Activated naive CD4-positive, alpha-beta T cell treated with anti-CD3 and anti-CD28 coated beads, Interleukin-2, amount 10 ng/mL, durations not matched to agents 5 hours and 36 hours (primary cell): ENCODE results near the gene USP32. TPM values are rescaled to one million over a fixed set of nuclear protein-coding genes. Genes with fewer than 3 reads are reported as not detected.

ENCODE experiments used
- total RNA-seq, 2 experiments: library from RNA; stranded (reverse); gene quantifications; one replicate each; pipeline ENCODE4 v1.2.3, GENCODE V29; 2021

Gene USP32
- total RNA-seq: 10 to 100 TPM; 36.3 to 39.9 TPM

GRCh38 chr17:60392042-60392844 is at the start of gene USP32:
TSS of gene USP32 (minus strand) at chr17:60392133. CDS start at chr17:60391939, 194 bp downstream.

DNA sequence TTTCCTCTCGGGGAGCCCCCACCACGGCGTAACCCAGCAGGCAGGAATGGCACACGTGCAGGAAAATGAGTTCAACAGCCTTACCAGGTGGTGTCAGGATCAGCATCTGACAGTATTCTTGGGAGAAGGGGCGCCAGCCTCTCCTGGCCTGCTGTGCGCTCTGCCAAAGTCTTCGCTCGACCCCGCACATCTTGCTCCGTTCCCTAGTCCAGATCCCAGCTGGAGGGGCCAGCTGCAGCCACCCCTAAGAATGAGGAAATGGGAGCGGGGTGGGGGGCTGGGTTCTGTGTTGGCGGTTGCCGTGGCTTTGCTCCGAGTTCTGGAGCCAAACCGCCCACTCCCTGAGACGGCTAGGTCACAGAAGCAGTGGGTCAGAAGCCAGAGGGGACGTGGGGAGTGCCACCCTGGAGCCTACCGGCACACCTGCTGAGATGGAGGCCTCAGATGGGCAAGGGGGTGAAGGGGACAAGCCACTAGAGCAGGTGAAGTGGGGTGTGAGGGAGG is 30.3 kb upstream of the USP32 start, which contains the start of gene CHCT1:
Gene CHCT1 (plus strand): TSS at position 328 of the 504 bp plus-strand sequence. CDS start 104 bp downstream, at position 432.

DNA sequence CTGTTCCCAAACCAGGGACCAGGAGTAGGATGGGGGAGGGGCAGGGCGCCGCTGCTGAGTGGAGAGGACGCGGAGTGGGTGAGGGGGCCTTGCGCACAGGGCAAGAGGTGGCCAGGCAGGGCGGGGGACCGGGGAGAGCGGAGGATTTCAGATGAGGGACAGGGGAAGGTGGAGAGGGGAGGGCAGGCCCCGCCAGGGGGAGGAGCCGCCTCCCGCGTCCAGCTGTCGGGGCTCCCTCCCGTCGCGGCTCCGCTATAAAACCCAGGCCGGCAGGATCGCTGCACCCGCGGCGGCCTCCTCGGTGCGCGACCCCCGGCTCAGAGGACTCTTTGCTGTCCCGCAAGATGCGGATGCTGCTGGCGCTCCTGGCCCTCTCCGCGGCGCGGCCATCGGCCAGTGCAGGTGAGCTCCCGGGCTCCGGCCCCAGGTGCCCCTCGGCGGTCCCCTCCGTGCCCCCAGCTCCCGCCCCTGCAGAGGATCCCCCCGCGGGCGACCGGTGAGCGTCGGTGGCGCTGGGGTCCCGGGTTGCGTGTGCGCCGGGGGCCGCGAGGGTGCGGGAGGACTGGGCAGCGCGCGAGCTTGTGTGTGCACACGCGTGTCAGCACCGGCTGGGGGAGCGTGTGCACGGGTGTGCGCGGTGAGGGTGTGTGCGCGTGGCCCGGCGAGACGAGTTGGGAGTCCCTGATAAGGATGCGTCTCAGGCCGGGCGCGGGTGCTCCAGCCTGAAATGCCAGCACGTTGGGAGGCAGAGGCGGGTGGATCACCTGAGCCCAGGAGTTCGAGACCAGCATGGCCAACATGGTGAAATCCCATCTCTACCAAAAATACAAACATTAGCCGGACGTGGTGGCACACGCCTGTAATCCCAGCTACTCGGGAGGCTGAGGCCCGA is 242.0 kb downstream of the USP32 start, which contains the start of gene CA4:
Gene CA4 (plus strand): TSS at position 283 of the 892 bp plus-strand sequence. CDS start 62 bp downstream, at position 345.

Other genes with a start within 250 kb of the USP32 start
- not detected for gene CA4, start 242.2 kb downstream of the USP32 start, total RNA-seq
- not detected for gene CHCT1, start 30.4 kb upstream of the USP32 start, total RNA-seq
- gene APPBP2, start 134.1 kb upstream of the USP32 start, total RNA-seq: 10 to 100 TPM; 35.1 TPM
- gene PPM1D, start 208.1 kb upstream of the USP32 start, total RNA-seq: 10 to 100 TPM; 17.0 to 19.6 TPM